HG03354 (cell line): ENCODE results near the gene MAEA.
"Not testable (repeated sequence)": the region's sequence is repeated elsewhere in the genome, so short reads cannot be mapped to it uniquely, and the experiment has no call there.

ENCODE experiments used
- ATAC-seq: cut with Tn5 transposase; IDR thresholded peaks from one replicate; pipeline ENCODE4 v1.9.1; 2021; ENCODE audit warnings: mild to moderate bottlenecking; ENCODE audit not compliant: unreplicated experiment, poor library complexity, severe bottlenecking

MAEA gene

GRCh38 chr4:1276984-1277383, 12.7 kb upstream of the MAEA start:
- no peak for ATAC-seq

- ATAC-seq = no peak
These were observed 11.7 kb upstream of the MAEA start for GRCh38 chr4:1277667-1278665.

GRCh38 chr4:1279253-1279652, 10.4 kb upstream of the MAEA start:
- ATAC-seq = no peak

GRCh38 chr4:1283711-1284110, 6.0 kb upstream of the MAEA start:
- ATAC-seq = no peak

GRCh38 chr4:1285151-1285789, 4.4 kb upstream of the MAEA start:
- no peak for ATAC-seq

GRCh38 chr4:1285790-1286553, 3.7 kb upstream of the MAEA start:
- no peak for ATAC-seq

GRCh38 chr4:1288786-1289185, 905 bp upstream of the MAEA start:
- ATAC-seq = no peak

- peak; percentile 10 for ATAC-seq
These were observed 680 bp downstream of the MAEA start for GRCh38 chr4:1290165-1290977.

GRCh38 chr4:1291091-1291490, 1.4 kb downstream of the MAEA start:
- ATAC-seq = no peak

GRCh38 chr4:1291996-1292702, 2.5 kb downstream of the MAEA start:
- ATAC-seq = no peak

- not testable (repeated sequence) for ATAC-seq
These were observed 3.0 kb downstream of the MAEA start for GRCh38 chr4:1292703-1293011.

- no peak for ATAC-seq
These were observed 3.8 kb downstream of the MAEA start for GRCh38 chr4:1293531-1293941.

GRCh38 chr4:1293991-1294390, 4.3 kb downstream of the MAEA start:
- no peak for ATAC-seq

GRCh38 chr4:1294424-1294823, 4.7 kb downstream of the MAEA start:
- ATAC-seq = no peak

- ATAC-seq = no peak
These were observed 5.2 kb downstream of the MAEA start for GRCh38 chr4:1294891-1295290.

- no peak for ATAC-seq
These were observed 5.8 kb downstream of the MAEA start for GRCh38 chr4:1295405-1296055.

GRCh38 chr4:1296324-1297022, 6.8 kb downstream of the MAEA start:
- no peak for ATAC-seq

- no peak for ATAC-seq
These were observed 7.3 kb downstream of the MAEA start for GRCh38 chr4:1297023-1297395.
